GM10248 (cell line): ENCODE measurements around the gene INS.

Experiments
- CTCF ChIA-PET: fragments of 300-600 bp; sonication (Branson Sonifier 250); formaldehyde crosslinking; extraction: SDS; loops from one replicate; lab custom pipeline; 2021; ENCODE audit warnings: antibody characterized with exemption; lab: Yijun Ruan, JAX
- POLR2A ChIA-PET: fragments of 350-650 bp; sonication (Branson Sonifier 250); formaldehyde crosslinking; extraction: SDS; loops from one replicate; lab custom pipeline; 2020; ENCODE audit warnings: antibody characterized with exemption; lab: Yijun Ruan, JAX
- DNase-seq: peaks from one replicate; pipeline ENCODE4 v3.0.0; 2012; ENCODE audit errors: extremely low spot score
- CTCF ChIP-seq: IDR thresholded peaks from 2 replicates; pipeline ENCODE4 v1.5.1; 2012; ENCODE audit warnings: mild to moderate bottlenecking, low read depth; ENCODE audit errors: extremely low read depth, missing control alignments, control extremely low read depth

INS gene

DNA sequence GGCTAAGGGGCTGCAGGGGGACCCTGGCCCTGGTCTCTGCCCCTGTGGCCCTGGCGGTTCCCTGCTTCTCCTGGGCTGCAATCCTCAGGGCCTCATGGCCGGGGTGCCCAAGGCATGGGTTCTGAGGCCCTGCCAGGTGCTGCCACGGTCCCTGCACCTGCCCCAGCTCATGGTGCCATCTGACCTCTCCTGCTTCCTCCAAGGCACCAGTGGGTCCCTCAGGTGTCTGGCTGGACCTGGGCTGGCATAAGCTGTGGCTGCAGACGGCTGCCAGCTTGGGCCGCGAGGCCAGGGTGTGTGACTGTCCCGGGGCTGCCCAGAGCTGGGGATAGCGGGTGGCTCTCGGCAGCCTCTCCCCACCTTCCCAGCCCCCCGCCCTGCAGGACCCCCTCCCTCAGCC lies 2.0 kb downstream of the INS start:
- no peak for DNase-seq
- ChIA-PET CTCF (interaction anchor here (1.3 to 17.4 kb wide), 5 partner anchors 8 to 466 kb away, joined by 4 to 561 read pairs (median 21); no protein-coding TSS in a partner anchor), POLR2A (no interaction called here)
- TF ChIP-seq CTCF: no peak

DNA sequence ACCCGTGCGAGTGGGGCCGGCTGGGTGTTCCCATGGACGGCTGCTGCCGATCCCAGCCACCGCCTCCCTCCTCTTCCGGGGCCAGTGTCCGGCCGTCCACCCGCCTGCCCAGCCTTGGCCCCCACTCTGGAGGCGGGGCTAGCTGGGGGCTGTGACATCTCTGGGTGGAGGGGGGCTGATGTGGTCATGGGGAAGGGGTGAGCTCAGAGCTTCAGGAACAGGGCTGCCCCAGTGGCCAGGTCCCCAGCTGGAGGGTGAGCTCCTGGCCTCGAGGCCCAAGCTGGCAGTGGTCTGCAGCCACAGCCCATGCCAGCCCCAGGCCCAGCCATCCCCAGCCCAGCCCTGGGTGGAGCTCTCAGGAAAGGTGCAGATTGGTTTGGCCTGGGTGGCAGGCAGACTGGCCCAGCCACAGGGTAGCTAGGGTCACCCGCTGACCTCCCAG lies 2.7 kb downstream of the INS start:
- ChIA-PET POLR2A (no interaction called here), CTCF (interaction anchor here (1.3 to 17.4 kb wide), 6 partner anchors 11 to 506 kb away, joined by 4 to 561 read pairs (median 6); no protein-coding TSS in a partner anchor)
- no peak for DNase-seq
- no peak for TF ChIP-seq CTCF

GRCh38 chr11:2157294-2158040 lies 3.5 kb downstream of the INS start:
- ChIA-PET CTCF (interaction anchor here (1.3 to 17.4 kb wide), 8 partner anchors 10 to 505 kb away, joined by 3 to 561 read pairs (median 6); no protein-coding TSS in a partner anchor), POLR2A (no interaction called here)
- no peak for DNase-seq
- TF ChIP-seq CTCF: no peak

GRCh38 chr11:2156416-2157182 lies 4.4 kb downstream of the INS start:
- peak; percentile 82 for DNase-seq
- ChIA-PET CTCF (interaction anchor here (0.6 to 17.4 kb wide), 16 partner anchors 11 to 502 kb away, joined by 3 to 561 read pairs (median 4); partner anchors contain the start of genes SYT8 and TNNI2), POLR2A (no interaction called here)
- TF ChIP-seq CTCF: peak; percentile 80

DNA sequence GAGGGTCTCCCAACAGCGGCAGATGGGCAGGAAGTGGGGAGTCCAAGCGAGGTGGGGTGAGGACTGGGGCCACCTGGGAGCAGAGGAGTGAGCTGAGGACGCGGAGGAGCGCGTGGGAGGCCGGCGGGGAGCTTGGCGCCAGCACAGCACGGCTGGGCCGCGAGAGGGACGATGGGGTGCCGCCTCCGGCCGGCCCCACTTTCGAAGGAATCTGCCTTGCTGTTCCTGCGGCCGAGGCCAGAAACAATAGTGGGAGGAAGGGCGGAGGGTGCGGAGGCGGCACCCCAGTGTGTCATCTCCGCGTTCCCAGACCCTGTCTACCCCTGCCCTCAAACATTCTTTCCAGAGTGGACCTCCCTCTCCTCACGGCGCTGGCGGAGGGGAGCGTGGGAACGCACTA lies 5.5 kb downstream of the INS start:
- TF ChIP-seq CTCF: no peak
- no peak for DNase-seq
- CTCF ChIA-PET: interaction anchor here (0.6 to 17.4 kb wide), 11 partner anchors 12 to 501 kb away, joined by 3 to 561 read pairs (median 7); partner anchors contain the start of gene SYT8
- POLR2A ChIA-PET: no interaction called here

DNA sequence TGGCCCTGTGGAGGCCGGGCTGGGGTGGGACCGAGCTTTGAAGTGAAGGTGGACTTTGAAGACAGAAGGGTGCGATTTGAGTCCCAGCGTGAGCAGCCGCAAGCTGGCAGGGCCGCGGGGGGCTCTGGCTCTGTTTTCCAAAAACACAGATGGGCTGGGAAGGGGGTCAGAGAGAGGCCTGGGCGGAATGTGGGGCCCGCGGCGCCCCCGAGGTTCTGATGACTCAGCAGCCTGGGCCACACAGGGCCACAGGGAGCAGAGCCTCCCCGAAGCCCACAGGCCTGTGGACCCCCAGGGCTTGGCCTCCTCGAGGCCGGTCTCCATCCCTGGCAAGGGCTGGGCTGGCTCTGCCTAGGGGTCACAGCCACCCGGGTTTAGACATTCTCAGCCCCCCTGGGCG lies 6.1 kb downstream of the INS start:
- TF ChIP-seq CTCF: no peak
- no peak for DNase-seq
- POLR2A ChIA-PET: no interaction called here
- CTCF ChIA-PET: interaction anchor here (1.2 to 17.4 kb wide), 7 partner anchors 13 to 500 kb away, joined by 3 to 561 read pairs (median 9); no protein-coding TSS in a partner anchor
